DND-41 (cell line): Measurements from ENCODE around the gene TMEM144.

Experiments used
- EZH2 ChIP-seq: IDR thresholded peaks from 3 replicates; pipeline ENCODE4 v1.6.1; 2012; ENCODE audit warnings: borderline replicate concordance, low read depth, mild to moderate bottlenecking, moderate library complexity, low read length, inconsistent platforms; ENCODE audit not compliant: severe bottlenecking
- TF ChIP-seq, protein P1 (sequence below): IDR thresholded peaks from 2 replicates; pipeline ENCODE4 v1.5.1; 2012; ENCODE audit warnings: borderline replicate concordance, low read length, moderate library complexity, mild to moderate bottlenecking; ENCODE audit not compliant: poor library complexity, severe bottlenecking; ENCODE audit errors: extremely low read depth

DNA sequence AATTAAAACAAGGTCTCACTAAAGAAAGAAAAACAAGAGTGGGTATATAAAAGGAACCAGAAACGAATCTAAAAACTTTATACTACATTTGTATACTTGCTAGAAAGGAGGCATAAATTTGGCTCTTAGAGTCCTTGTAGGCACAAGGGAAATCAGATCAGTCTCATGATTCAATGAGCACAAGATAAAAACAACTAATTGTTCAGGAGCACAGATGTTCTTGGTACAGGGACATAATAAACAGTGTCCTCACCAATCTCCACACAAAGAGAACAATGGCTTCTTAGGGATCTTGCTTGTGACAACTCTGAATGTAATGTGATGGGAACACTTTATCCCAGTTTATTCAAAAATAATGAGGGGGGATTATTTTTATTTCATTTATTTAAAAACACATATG, 28.3 kb downstream of the TMEM144 start:
- TF ChIP-seq, protein P1, sequence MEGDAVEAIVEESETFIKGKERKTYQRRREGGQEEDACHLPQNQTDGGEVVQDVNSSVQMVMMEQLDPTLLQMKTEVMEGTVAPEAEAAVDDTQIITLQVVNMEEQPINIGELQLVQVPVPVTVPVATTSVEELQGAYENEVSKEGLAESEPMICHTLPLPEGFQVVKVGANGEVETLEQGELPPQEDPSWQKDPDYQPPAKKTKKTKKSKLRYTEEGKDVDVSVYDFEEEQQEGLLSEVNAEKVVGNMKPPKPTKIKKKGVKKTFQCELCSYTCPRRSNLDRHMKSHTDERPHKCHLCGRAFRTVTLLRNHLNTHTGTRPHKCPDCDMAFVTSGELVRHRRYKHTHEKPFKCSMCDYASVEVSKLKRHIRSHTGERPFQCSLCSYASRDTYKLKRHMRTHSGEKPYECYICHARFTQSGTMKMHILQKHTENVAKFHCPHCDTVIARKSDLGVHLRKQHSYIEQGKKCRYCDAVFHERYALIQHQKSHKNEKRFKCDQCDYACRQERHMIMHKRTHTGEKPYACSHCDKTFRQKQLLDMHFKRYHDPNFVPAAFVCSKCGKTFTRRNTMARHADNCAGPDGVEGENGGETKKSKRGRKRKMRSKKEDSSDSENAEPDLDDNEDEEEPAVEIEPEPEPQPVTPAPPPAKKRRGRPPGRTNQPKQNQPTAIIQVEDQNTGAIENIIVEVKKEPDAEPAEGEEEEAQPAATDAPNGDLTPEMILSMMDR: no peak
- TF ChIP-seq EZH2: no peak
